Activated effector memory CD4-positive, alpha-beta T cell treated with anti-CD3 and anti-CD28 coated beads, Interleukin-2, amount 50 U/mL, for 16 hours (primary cell): ENCODE measurements around the gene ITPR2.
"Not testable (repeated sequence)": the region's sequence is repeated elsewhere in the genome, so short reads cannot be mapped to it uniquely, and the experiment has no call there.

ENCODE experiments used
- DNase-seq: peaks from one replicate; pipeline ENCODE4 v3.0.0-alpha.2; 2020

The ITPR2 gene

DNA sequence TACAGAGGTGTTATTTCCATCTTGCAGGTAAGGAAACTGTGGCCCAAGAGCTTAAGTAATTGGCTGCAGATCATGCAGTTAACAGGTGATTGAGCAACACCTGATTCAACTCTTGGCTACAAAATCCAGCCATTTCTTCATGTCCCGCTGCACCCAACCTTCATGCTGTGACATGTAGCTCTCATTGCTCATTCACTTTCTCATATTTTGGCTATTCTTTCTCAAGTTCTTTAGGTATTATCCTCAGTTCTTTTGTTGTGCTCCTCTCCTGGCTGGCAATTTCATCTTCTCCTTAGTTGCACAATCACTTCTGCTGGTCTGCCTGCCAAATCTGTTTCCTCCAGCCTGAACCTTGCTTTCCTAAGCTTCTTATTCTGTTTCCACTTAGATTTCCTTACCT is 336.8 kb downstream of the ITPR2 start:
- no peak for DNase-seq

DNA sequence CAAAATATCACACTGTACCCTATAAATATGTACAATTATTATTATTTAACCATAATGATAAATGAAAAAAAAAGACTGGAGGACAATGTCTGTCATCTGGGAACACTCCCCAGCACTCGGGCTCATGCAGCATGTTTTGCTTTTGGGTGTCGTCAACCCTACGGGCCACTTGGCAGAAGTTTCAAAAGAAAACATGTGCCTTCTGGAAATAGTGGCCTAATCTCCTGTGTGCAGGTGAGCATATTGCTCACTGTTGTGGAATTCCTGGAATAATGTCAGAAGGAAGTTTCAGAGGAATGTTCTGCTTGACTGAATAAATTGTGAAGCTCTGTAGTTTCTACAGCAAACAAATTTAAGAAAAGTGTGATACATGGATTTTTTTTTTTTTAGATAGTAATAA is 339.3 kb downstream of the ITPR2 start:
- no peak for DNase-seq

DNA sequence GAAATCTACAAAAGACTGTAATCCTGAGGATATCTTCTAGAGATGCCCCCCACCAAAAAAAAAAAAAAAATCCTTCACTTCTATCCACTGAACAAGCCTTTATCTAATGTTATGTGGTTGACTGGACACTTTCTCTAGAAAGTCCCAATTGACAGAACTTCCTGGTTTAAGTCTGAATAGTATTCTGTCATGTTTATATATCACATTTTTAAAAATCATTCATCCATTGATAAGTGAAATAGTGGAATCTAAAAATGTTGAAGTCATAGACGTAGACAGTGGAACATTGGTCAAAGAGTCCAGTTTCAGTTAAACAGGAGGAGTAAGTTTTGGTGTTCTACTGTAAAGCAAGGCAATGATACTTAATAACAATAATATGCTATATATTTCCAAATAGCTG is 340.6 kb downstream of the ITPR2 start:
- DNase-seq, result no peak

DNA sequence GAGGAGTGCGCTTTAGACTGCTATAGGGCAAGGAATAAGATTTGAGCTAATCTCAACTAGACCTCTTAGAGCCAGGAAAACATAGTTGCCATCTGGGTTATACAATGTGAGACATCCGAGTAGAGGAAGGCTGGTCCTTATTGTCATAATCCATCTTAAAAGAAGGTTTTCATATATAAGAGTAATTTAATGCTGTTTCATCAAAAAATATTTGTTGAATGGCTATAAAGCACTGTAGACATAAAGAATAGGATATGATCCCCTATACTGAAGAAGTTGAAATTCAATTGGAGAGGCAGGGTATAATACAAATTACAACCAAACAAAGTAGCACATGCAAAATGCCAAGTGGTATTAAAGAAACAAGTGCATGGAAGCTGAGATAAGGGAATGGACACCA is 343.1 kb downstream of the ITPR2 start:
- no peak for DNase-seq

DNA sequence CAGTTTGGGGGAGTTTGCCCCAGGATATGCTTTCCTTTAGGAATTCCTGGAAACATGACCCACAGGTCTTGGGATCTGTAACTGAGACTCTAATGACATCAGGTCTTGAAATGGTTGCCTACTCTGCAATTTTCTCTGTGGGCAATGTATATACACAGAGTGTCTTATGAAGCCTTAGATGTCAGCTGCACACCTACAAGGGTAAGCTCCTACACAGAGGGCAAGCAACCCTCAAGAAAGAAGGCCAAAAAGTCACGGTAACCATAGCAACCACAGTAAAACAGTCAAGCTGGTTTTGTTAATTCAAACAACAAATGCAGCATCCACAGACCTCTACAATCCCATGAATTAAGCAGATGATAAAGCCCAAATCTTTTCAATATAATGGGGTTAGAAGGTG is 344.6 kb downstream of the ITPR2 start:
- DNase-seq, result no peak

DNA sequence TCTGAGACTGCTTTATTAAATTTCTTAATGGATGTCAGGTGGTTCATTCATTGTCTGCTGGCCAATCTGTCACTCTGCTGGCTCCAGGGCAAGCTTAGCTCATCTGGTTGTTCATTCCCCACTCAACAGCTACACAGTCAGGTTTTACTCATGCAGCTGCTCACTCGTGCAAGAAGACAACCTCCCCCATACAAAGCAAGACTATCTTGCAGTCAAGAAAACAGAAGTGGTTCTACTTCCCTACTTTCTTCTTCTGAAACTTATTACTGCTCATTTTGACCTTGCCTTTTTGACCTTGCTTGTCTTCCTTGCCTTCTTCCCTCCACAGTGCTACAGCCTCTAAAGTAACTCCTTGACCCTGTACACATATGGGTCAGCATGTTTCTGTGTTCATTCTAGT is 359.7 kb downstream of the ITPR2 start:
- DNase-seq, result no peak

DNA sequence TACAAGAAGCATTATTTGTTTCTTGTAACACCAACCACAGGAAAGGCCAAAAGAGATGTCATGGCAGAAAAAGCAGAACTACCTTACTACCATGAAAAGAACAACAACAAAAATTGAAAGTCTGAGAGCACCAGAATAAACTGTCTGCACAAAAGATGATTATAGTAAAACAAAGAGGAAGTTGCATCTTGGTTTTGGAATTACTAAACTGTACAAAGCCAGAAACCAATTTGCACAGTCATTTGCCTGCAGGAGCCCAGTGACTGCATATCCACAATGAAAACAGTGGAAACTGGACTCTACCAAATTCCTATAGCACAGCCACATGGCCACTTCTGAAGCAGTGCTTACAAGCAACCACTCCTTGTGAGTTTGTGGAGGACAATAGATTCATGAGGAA is 361.4 kb downstream of the ITPR2 start:
- DNase-seq, result no peak

DNA sequence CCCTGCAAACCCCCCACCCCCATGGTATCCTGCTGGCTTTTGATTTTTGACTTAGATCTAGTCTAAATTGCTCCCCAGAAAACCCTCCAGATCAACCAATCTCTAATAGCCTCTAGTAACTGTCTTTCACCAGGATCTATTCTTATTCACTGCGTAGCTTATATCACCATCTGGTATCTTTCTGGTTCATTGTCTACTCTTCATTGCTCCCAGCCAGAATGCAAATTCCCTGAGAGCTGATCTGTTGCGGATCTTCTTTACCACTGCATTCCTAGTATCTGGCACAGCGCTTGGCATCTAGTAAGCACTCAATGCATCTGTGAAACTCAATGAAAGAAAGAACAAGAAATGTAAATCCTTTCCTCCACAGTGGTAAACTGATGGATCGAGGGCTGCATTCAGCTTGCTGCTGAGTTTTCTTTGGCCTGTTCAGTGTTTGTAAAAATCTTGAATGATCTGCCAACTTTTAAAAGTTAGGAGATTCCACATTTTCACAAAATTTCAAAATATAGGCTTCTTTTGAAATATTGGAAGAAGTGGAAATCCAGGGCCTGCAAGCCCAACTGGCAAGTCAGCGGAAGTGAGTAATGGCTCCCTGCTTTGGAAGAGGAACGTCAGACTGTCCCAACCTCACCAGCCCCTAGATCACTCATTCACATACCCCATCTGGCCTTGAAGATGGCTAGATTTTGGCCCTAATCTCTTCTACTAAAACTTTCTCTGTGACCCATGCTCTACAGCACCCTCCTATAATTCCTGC is 363.4 kb downstream of the ITPR2 start:
- DNase-seq, result no peak

DNA sequence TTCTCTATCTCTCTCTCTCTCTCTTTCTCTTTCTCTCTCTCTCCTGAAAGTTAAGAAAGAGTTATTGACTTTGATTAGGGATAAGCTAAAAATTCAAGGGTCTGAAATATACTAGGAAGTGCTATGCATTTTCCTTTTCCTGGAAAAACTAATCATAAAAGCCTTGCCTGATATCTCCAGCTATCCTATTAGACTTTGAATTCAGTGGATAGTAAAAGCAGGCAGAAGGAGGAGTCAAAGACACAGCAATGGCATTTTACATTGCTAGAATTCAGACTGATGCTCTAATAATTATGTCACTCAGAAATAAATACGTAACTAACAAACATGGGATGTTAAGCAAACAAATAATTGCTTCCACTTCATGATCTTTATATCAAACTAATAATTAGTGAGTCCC is 365.6 kb downstream of the ITPR2 start:
- DNase-seq, result no peak

DNA sequence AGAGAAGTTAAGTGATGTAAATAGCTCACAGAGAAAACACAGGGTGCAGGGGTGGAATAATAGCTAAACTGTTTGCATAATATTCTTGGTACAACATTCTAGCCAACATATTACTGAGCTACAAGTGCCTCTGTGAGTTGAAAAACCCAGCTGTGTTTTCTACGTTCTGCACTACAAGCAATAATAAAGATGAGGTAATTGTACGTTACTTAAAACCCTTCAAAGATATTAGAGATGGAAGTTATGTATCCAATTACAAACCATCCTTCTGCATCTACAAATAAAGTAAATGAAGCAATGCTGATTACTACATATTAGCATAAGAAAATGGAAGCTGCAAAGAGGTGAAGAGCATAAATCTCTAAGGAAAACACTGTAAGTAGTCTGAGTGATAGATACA is 366.3 kb downstream of the ITPR2 start:
- DNase-seq, result no peak

DNA sequence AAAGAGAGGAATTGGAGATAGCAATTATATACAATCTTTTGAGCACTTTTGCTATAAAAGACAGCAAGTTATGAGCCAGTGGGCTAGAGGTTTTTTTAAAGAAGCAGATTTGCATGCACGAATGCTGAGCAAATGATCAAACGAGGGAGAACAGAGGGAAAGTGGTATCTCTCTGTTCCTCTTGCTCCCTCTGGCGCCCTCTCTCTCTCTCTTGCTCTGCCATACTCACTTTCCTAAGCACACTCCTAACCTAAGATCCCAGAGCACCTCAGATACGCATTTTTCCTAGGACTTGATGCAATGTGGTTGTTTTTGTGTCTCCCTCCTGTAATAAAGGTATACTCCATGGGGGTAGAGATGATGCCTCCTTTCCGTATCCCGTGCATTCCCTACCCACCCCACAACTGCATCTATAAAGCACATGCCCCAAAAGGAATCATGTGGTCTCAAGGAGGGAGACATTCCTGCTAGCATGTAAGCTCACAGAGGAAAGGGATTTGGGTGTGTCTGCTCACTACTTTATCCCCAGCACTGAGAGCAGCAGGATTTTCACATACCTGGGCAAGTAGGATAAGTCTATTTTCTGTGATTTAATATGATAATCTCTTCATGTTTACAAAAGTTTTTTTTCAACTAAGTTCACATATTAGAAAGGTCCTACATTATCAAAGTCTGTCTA is 367.4 kb downstream of the ITPR2 start:
- DNase-seq, result no peak

DNA sequence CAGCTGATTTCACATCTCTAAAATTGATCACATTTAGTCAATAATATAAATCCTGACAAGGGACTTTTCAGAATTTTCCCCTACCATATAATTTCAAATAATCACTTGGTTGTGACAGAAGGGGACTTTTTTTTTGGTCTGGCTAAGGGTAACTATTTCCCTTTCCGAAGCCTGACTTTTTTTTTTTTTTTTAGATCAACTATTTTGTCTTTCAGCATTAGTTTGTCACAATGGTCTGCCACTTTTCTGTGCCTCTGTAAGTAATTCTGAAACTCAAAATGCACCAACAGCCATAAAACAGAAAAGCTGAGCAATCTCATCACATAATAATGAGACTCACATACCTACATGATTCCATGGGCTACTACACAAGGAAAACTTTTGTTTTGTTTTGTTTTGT is 371.2 kb downstream of the ITPR2 start:
- no peak for DNase-seq

DNA sequence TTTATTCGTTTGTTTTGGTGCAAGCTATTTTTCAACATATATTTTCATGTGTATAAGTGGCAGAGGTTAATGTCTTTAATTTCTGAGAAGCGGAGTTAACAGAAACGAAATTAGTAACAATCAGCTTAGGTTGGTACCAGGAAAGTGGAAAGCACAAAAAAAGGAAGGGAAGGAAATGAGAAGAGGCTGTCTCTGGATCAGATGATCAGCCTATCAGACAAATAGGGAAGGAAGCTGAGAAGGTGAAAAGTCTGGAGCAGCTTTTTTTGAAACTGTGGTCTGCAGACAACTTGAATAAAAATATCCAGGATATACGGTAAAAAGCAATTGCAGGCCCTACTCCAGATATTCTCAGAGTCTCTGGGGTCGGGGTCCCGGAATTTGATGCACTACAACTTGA is 372.6 kb downstream of the ITPR2 start:
- no peak for DNase-seq

DNA sequence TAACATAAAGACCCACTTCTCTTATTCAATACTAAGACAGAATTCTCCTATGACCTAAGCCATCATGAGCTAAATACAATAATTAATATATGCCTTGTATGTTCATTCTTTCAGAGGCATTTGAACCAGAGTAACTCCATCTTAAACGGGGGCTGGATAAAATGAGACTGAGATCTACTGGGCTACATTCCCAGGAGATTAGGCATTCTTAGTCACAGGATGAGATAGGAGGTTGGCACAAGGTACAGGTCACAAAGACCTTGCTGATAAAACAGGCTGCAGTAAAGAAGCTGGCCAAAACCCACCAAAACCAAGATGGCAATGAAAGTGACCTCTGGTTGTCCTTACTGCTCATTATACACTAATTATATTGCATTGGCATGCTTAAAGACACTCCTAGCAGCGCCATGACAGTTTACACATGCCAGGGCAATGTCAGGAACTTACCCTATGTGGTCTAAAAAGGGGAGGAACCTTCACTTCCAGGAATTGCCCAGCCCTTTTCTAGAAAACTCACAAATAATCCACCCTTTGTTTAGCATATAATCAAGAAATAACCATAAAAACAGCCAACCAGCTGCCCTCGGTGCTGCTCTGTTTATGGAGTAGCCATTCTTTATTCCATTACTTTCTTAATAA is 376.9 kb downstream of the ITPR2 start:
- DNase-seq, result no peak

DNA sequence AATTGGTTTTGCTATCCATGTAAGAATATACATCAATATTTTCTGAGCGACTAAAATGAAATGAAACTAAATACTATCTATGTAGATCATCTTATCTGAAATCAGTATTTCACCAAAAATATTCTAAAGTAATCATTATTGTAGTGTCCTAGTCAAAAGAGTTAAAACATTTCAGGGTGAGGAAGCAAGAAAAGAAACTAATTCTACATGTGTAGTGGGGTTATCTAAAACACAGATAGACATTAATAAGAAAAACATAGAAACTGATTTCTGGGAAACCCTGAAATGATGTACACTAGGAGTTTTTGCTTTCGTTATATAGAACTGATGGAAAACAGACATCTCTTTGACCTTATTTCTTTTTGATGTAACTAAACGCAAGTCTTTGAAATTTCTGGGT is 379.7 kb downstream of the ITPR2 start:
- no peak for DNase-seq

DNA sequence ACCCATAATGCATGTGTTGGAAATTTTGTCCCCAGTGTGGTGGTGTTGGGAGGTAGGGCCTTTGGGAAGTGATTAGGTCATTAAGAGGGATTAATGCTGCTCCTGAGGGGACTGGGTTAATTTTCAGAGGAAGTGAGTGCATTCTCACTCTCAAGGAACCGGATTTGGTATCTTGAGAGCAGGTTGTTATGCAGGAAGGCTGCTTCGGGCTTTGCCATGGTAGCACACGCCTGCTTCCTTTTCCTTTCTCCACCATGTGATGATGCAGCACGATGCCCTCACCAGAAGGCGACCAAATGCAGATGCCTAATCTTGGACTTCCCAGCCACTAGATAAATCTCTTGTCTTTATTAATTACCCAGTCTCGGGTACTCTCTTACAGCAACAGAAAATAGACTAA is 380.5 kb downstream of the ITPR2 start:
- no peak for DNase-seq

DNA sequence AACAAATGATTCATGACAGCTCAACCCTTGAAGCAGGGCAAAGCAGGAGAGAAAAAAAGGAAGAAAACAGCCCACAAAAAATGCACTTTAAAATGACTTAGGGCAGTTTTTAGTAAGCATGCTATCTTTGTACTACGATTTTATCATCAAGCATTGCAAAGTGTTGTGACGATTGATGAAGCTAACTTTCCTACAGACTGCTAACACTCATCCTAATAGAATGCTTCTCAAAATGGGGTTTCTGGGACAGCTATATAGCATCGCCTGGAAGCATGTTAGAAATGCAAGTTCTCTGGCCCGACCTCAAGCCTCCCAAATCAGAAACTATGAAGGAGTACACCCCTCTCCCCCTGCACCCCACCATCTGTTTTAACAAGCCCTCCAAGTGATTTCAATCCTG is 381.2 kb downstream of the ITPR2 start:
- no peak for DNase-seq

DNA sequence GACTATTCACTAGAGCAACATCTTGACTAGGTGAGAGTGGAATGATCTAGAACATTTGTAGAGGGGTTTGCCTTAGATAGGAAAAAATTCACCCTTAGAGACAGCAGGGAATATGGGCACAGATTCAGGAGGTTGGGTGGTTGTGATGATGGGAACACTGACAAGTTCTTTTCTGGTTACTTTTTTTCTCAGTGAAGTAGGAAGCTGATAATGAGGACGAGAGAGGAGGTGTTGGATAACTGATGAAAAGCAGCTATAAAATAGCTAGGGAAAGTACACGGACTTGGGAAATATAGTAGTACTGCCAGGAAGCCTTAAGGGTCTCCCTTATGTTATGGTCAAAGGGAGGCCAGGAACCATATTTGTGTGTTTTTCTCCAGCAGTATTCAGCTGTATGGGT is 387.1 kb downstream of the ITPR2 start:
- no peak for DNase-seq

DNA sequence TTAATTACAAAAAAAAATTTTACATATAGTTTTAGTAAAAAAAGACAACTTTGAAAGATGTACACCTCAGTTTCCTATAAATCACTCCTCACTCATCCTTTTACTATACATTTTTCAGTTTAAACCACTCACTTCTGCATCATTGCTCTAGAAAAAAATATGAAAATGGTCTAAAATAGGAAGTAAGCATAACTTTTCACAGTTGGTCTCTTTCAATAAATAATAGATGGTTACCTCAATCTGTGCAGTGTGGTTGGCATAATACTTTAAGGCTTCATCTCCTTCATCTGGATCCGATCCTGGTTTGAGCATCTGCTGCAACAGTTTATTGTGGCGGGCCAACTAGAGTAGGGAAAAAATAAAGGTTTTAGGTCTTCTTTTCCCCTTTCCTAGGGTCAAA is 389.7 kb downstream of the ITPR2 start:
- no peak for DNase-seq

DNA sequence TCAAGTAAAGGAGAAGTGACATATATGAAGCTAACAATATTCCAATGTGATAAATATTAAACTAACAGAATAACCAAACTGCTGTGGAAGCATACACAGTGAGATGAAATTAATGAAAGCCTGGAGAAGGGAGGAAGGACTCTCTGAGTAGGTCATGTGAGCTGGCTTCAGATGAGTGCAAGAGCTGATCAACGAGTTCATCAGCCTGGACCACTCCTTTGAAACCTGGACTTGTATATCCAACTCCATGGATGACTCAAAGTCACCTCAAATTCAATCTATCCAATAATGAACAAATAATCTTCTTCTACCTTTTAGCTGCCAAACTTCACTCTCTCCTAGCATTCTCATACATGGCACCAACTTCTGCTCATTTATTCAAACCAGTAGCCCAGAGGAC is 391.6 kb downstream of the ITPR2 start:
- no peak for DNase-seq

DNA sequence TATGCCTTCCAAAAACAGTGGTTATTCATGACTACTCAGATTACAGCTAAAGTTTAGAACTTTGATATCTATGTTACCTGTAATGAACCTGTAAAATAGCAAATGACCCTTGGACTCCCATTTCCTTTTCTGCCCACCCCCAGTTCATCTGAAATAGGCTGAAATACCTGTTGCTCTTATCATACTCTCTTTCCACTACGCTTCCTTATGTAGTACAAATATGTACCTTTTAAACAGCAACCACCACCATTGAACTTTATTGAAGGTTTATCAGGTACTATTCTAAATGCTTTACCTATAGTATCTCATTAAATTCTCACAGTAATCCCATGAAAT is 398.0 kb downstream of the ITPR2 start:
- DNase-seq, result no peak

DNA sequence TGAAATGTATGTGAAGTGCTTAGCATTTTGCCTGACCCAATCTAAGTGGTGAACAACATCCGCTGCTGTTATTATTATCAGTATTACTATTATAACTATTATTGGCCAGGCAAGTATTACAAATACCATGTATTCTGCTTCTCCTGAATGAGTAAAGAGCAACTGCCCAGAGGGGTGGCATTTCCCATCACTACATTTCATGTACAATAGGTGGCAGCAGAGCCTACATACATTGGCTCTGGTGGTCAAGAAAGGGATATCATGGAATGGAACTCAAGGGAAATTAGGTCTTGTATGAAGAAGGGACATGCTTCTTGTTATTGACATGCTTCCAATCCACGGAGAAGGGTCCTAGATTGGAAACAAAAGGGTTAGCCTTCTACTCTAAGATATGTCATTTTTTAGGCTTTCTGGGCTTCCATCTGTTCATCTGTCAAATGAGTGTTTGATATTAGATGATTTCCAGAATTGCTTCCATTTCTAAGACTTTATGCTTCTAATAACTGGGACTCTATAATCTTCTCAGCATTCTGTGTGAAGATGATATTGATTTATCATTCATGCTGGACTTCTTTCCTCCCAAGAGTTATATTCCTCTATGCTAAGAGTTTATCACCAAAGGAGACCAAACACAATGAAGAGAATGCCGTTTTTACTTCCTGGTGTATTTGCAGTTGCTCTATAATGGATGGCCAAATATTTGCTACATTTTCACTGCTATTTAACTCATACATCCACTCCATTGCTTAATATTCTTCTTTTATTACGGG is 398.5 kb downstream of the ITPR2 start:
- no peak for DNase-seq

DNA sequence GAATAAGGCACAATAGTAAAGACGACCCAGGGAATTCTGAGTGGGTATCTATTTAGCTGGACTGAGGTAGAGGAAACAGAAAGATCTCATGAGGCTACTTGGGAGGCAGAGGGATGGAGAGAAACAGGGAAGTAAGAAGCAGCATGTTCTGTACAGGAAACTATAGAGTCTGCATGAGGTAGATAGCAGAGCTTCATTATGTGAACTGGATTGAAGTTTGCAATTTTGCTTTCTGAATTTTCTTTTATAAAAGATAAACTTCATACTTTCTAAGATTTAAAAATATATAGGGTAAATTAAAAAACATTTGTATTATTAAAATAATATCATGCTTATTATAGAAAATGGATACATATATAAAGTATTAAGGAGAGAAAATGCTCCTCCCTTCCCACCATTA is 399.3 kb downstream of the ITPR2 start:
- not testable (repeated sequence) for DNase-seq

DNA sequence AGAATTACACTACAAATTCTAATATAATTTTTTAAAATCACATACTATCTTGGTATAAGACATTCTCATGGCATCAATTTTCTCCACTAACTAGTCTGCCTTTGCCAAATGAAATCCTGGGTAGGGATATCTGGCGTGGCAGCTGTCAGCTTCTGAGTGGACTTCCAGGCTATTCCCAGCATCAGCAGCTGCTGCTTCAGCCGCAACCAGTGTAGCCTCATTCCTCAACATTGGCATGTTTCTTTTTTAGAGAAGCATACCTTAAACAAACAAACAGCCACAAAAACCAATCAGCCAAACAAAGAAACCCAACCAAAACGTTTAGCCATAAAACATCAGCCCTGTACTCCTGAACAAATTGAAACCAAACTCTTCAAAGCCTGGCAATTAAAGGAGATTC is 401.8 kb downstream of the ITPR2 start:
- no peak for DNase-seq
